Body of pancreas (tissue), 4 donors: ENCODE data around the gene ARHGEF5. TPM values are rescaled to one million over a fixed set of nuclear protein-coding genes. Genes with fewer than 3 reads are reported as not detected.
"Not testable (repeated sequence)": the region's sequence is repeated elsewhere in the genome, so short reads cannot be mapped to it uniquely, and the experiment has no call there.

ENCODE experiments used
- ATAC-seq: fragments of 150-250 bp; one replicate; pipeline ENCODE4 v1.9.1; 2016
- DNase-seq, 4 donors: peaks; one replicate each; pipeline ENCODE4 v3.0.0-alpha.2; 2019
- H3K27ac ChIP-seq, 4 donors: fragments of 200-600 bp; sonication (generic); 1 replicate in 3 of 4; 2 replicates in 1 of 4; pipeline versions ENCODE4 v1.5.1 to v1.6.1; 2016 to 2019; ENCODE audit warnings: mild to moderate bottlenecking in 1 of 4, mixed read lengths in 1 of 4, moderate library complexity in 1 of 4
- H3K27me3 ChIP-seq, 2 donors: fragments of 200-600 bp; sonication (generic); one replicate each; pipeline ENCODE4 v1.6.0; 2016; ENCODE audit warnings: mild to moderate bottlenecking in 1 of 2
- H3K36me3 ChIP-seq, 2 donors: fragments of 200-600 bp; sonication (generic); replicated peaks in 1 of 2; 2 replicates each; pipeline ENCODE4 v1.5.1; 2016; ENCODE audit warnings: low read depth in 2 of 2; ENCODE audit not compliant: insufficient read depth in 1 of 2
- H3K4me1 ChIP-seq: fragments of 200-600 bp; sonication (generic); one replicate; pipeline ENCODE4 v1.6.0; 2016
- H3K4me3 ChIP-seq, 2 donors: fragments of 200-600 bp; sonication (generic); 1 replicate in 1 of 2; 2 replicates in 1 of 2; pipeline ENCODE4 v1.5.1; 2016 to 2019
- H3K9me3 ChIP-seq, 3 donors: fragments of 200-600 bp; sonication (generic); 1 replicate in 2 of 3; 2 replicates in 1 of 3; pipeline ENCODE4 v1.5.1; 2016
- POLR2A ChIP-seq, 3 donors: fragments of 450-650 bp; IDR thresholded peaks; one replicate each; pipeline ENCODE4 v1.6.1; 2016; ENCODE audit warnings: antibody characterized with exemption in 3 of 3, mild to moderate bottlenecking in 2 of 3
- WGBS, 2 donors: methylation state at CpG; one replicate each; pipeline ENCODE4 v1.1.5; 2017; 5-methylcytosine and 5-hydroxymethylcytosine counted together
- intact Hi-C: fragments of 100-400 bp; cut with DNase I; formaldehyde crosslinking; loops from one replicate; pipeline ENCODE4 v1.15.1; 2023
- total RNA-seq, 2 donors: library from RNA; depleted of rRNA; stranded (reverse); fragments of >200 nt; gene quantifications; one replicate each; pipeline ENCODE4 v1.1.0, GENCODE V29; 2016
- TF ChIP-seq, protein P1 (sequence below), 7 experiments: fragments of 450-650 bp in 4 of 7; fragments of 200-600 bp in 3 of 7; sonication (generic) in 3 of 7; IDR thresholded peaks; one replicate each; pipeline ENCODE4 v1.5.1; 2016 to 2019; ENCODE audit warnings: antibody characterized with exemption in 7 of 7

The ARHGEF5 gene
- total RNA-seq, 2 donors from 2014 or later, result 19.1 to 23.1 TPM

DNA sequence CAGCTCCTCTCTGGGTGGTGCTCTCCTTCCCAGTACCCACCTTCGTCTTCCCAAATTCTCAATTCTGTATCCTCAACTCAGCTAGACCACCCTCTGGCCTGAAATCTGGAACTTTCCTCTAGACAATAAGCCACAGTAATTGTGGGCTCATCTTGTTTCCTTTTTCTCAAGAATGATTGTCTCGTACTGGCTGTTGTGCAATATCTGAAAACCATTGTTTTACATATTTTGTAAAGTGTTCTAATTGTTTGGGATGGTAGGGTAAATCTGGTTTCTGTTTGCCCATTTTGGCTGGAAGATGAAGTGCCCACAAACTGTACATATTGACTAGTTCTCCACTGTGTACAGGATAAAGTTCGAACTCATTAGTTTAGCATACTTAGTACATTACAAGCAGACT, 59.6 kb downstream of the ARHGEF5 start:
- no peak overlapping the region for H3K4me3 ChIP-seq
- no peaks in the 10 kb centered on the region for H3K27me3 ChIP-seq
- WGBS, 2 donors, result 46 to 54% methylated on average over 3 of the region's 3 CpGs
- no peaks in the 10 kb centered on the region for H3K36me3 ChIP-seq
- ATAC-seq (no peak), DNase-seq (no peak)
- no peaks in the 10 kb centered on the region for H3K4me1 ChIP-seq
- TF ChIP-seq POLR2A (IDR thresholded peaks at IDR 0.05), result no peak
- TF ChIP-seq, protein P1, sequence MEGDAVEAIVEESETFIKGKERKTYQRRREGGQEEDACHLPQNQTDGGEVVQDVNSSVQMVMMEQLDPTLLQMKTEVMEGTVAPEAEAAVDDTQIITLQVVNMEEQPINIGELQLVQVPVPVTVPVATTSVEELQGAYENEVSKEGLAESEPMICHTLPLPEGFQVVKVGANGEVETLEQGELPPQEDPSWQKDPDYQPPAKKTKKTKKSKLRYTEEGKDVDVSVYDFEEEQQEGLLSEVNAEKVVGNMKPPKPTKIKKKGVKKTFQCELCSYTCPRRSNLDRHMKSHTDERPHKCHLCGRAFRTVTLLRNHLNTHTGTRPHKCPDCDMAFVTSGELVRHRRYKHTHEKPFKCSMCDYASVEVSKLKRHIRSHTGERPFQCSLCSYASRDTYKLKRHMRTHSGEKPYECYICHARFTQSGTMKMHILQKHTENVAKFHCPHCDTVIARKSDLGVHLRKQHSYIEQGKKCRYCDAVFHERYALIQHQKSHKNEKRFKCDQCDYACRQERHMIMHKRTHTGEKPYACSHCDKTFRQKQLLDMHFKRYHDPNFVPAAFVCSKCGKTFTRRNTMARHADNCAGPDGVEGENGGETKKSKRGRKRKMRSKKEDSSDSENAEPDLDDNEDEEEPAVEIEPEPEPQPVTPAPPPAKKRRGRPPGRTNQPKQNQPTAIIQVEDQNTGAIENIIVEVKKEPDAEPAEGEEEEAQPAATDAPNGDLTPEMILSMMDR (IDR thresholded peaks at IDR 0.05), result no peak
- H3K9me3 ChIP-seq, result no peaks in the 10 kb centered on the region
- no peak overlapping the region for H3K27ac ChIP-seq
- intact Hi-C loops, result no loop called here

GRCh38 chr7:144415858-144416257, 60.7 kb downstream of the ARHGEF5 start:
- intact Hi-C loops, result no loop called here

GRCh38 chr7:144416341-144416740, 61.1 kb downstream of the ARHGEF5 start:
- Histone ChIP-seq H3K4me3 (no peak overlapping the region), H3K27me3 (no peaks in the 10 kb centered on the region), H3K27ac (no peak overlapping the region), H3K4me1 (no peaks in the 10 kb centered on the region), H3K36me3 (no peaks in the 10 kb centered on the region), H3K9me3 (no peaks in the 10 kb centered on the region)
- TF ChIP-seq, protein P1 (IDR thresholded peaks at IDR 0.05), result no peak
- TF ChIP-seq POLR2A (IDR thresholded peaks at IDR 0.05), result no peak
- no peak for ATAC-seq
- intact Hi-C loops, result no loop called here
- DNase-seq, result no peak

More at GRCh38 chr7:144415858-144416257, 60.7 kb downstream of the ARHGEF5 start:
- no peak for TF ChIP-seq POLR2A (IDR thresholded peaks at IDR 0.05)
- TF ChIP-seq, protein P1 (IDR thresholded peaks at IDR 0.05), result no peak
- no peaks in the 10 kb centered on the region for H3K9me3 ChIP-seq
- no peak for DNase-seq
- H3K27ac ChIP-seq, result no peak overlapping the region
- no peak overlapping the region for H3K4me3 ChIP-seq
- no peaks in the 10 kb centered on the region for H3K27me3 ChIP-seq
- no peaks in the 10 kb centered on the region for H3K4me1 ChIP-seq
- no peaks in the 10 kb centered on the region for H3K36me3 ChIP-seq
- ATAC-seq, result no peak

DNA sequence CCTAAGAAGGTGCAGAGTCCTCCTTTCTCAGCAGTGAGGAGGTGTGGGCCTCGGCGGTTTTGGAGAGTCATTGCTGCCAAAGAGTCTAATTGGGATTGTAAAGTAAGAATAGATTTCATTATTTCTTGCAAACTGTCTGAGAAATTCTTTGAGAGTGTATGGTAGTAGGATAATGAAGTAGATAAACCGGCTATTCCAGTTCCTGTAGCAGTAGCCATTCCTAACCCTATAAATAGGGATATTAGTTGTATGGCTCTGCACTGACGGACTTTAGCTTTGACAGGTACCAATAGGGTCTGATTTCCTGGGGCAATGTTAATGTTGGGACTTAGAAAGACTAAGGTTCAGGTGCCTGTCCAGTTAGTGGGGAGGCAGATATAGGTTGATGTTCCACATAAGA, 63.7 kb downstream of the ARHGEF5 start:
- intact Hi-C loops, DNase-seq, H3K9me3 ChIP-seq, H3K4me1 ChIP-seq, H3K27ac ChIP-seq, H3K36me3 ChIP-seq, ATAC-seq, H3K4me3 ChIP-seq, H3K27me3 ChIP-seq: not testable (repeated sequence)
- WGBS, 2 donors, result 42 to 57% methylated on average over 4 of the region's 4 CpGs

GRCh38 chr7:144427539-144427938, 72.3 kb downstream of the ARHGEF5 start:
- ATAC-seq, DNase-seq, H3K27ac ChIP-seq, H3K27me3 ChIP-seq, H3K9me3 ChIP-seq, H3K4me1 ChIP-seq, H3K36me3 ChIP-seq, H3K4me3 ChIP-seq, intact Hi-C loops: not testable (repeated sequence)
- WGBS, 2 donors, result 45 to 50% methylated on average over 2 of the region's 2 CpGs

DNA sequence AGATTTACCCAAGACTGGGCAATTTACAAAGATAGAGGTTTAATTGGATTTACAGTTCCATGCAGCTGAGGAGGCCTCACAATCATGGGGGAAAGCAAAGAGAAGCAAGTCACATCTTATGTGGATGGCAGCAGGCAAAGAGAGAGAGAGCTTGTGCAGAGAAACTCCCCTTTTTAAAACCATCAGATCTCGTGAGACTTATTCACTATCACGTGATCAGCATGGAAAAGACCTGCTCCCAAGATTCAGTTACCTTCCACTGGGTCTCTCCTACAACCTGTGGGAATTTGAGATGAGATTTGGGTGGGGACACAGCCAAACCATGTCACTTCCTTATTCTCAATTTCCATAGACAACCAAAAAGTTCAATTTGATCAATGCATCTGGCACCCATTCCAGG, 73.2 kb downstream of the ARHGEF5 start:
- Histone ChIP-seq H3K27me3 (no peaks in the 10 kb centered on the region), H3K36me3 (no peaks in the 10 kb centered on the region), H3K4me1 (no peaks in the 10 kb centered on the region), H3K27ac (no peak overlapping the region), H3K4me3 (no peak overlapping the region), H3K9me3 (no peaks in the 10 kb centered on the region)
- 60 to 65% methylated on average over 2 of the region's 2 CpGs for WGBS, 2 donors
- DNase-seq (no peak), ATAC-seq (no peak)
- TF ChIP-seq, protein P1 (IDR thresholded peaks at IDR 0.05), result no peak
- no peak for TF ChIP-seq POLR2A (IDR thresholded peaks at IDR 0.05)
- intact Hi-C loops, result no loop called here

Other genes with a start within 250 kb of the ARHGEF5 start
- gene OR2A2, start 245.8 kb upstream of the ARHGEF5 start, total RNA-seq, result not detected
- not detected for gene OR2A14, start 232.2 kb upstream of the ARHGEF5 start, total RNA-seq
- gene CTAGE4, start 171.9 kb upstream of the ARHGEF5 start, total RNA-seq, result 10 to 100 TPM in 1 of 2 donors, 1 to 10 TPM in 1; 6.5 to 19.1 TPM
- gene ARHGEF35, start 159.6 kb upstream of the ARHGEF5 start, total RNA-seq, result 1 to 10 TPM; 5.3 to 5.4 TPM
- not detected for gene OR2A42, start 115.8 kb upstream of the ARHGEF5 start, total RNA-seq
- gene OR2A7, start 90.6 kb upstream of the ARHGEF5 start, total RNA-seq, result 10 to 100 TPM in 1 of 2 donors, 1 to 10 TPM in 1; 4.9 to 14.5 TPM
- gene CTAGE8, start 86.1 kb upstream of the ARHGEF5 start, total RNA-seq, result 1 to 10 TPM in 1 of 2 donors, not detected in 1; 3.4 TPM
- not detected for gene OR2A1, start 43.0 kb upstream of the ARHGEF5 start, total RNA-seq
- not detected for gene NOBOX, start 48.3 kb downstream of the ARHGEF5 start, total RNA-seq